GM18526 (cell line): Measurements from ENCODE around the gene SLC15A2.

ENCODE experiments used
- POLR2A ChIP-seq: IDR thresholded peaks from 3 replicates; pipeline ENCODE4 v1.6.1; 2011; ENCODE audit not compliant: insufficient read length; ENCODE audit errors: extremely low read depth

SLC15A2 gene, protein sequence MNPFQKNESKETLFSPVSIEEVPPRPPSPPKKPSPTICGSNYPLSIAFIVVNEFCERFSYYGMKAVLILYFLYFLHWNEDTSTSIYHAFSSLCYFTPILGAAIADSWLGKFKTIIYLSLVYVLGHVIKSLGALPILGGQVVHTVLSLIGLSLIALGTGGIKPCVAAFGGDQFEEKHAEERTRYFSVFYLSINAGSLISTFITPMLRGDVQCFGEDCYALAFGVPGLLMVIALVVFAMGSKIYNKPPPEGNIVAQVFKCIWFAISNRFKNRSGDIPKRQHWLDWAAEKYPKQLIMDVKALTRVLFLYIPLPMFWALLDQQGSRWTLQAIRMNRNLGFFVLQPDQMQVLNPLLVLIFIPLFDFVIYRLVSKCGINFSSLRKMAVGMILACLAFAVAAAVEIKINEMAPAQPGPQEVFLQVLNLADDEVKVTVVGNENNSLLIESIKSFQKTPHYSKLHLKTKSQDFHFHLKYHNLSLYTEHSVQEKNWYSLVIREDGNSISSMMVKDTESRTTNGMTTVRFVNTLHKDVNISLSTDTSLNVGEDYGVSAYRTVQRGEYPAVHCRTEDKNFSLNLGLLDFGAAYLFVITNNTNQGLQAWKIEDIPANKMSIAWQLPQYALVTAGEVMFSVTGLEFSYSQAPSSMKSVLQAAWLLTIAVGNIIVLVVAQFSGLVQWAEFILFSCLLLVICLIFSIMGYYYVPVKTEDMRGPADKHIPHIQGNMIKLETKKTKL

DNA sequence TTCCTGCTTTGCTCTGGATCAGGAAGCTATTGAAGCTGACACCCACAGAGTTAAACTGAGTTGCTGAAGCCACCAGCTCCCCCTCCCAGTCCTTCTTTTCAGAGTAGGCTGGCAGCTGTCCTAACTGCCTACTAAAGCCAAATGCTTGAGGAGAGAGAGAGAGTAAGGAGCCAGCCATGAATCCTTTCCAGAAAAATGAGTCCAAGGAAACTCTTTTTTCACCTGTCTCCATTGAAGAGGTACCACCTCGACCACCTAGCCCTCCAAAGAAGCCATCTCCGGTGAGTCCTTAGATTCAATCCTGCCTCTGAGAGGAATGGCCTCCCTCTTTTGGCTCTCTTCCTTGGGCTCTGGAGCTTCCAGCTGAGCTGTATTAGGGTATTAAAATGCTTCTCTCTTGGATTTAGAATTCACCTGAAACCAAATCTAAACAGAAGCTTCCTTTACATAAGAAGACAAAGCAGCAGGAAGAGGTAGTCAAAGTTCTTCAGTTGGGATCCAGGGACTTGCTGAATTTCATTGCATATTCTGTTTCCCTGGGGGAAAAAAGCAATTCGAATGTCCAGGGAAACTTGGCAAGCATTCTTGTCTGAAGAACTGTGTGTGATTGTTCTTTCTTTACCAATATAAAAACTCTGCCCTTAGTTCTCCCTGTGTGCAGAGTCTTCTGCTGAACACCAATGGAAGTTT, at the start of gene SLC15A2:
Gene SLC15A2, plus strand, starts transcription at position 101 of the 690 bp plus-strand sequence. Its CDS starts 76 bp downstream, at position 177.
- TF ChIP-seq POLR2A = no peak

- TF ChIP-seq POLR2A = no peak
These were observed 49.3 kb upstream of the SLC15A2 start for GRCh38 chr3:121844892-121845291.

DNA sequence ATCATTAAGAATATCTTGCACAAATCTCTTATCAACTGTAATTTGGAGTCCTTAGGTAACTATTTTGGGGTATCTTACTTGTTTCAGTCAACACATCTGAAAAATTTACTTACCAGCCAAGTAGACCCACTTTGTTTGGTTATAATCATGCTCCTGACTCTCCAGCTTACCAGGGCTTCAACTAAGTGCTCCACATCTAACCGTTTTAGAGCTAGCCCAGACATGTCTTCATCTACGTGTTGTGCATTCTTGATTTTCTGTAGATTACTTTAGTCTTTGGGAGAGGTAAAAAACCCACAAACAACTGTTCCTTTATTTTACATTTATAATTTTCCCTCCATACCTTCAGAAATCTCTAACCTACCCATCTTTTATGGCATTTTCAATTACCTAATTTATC, 41.9 kb upstream of the SLC15A2 start:
- no peak for TF ChIP-seq POLR2A

GRCh38 chr3:121855555-121855954, 38.6 kb upstream of the SLC15A2 start:
- TF ChIP-seq POLR2A = no peak

GRCh38 chr3:121863801-121864200, 30.4 kb upstream of the SLC15A2 start:
- TF ChIP-seq POLR2A = no peak

DNA sequence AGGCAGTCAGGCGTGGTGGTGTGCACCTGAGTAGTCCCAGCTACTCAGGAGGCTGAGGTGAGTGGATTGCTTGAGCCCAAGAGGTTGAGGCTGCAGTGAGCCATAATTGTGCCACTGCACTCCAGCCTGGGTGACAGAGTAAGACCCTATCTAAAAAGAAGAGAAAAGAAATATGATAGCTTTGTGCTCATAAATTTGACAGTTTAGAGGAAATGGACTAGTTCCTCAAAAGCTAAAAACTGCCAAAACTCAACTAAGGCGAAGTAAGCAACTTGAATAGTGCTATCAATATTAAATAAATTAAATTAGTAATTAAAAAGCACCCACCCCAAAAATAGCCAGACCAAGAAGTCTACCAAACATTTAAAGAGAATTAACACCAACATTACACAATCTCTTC, 24.5 kb upstream of the SLC15A2 start:
- TF ChIP-seq POLR2A = no peak

DNA sequence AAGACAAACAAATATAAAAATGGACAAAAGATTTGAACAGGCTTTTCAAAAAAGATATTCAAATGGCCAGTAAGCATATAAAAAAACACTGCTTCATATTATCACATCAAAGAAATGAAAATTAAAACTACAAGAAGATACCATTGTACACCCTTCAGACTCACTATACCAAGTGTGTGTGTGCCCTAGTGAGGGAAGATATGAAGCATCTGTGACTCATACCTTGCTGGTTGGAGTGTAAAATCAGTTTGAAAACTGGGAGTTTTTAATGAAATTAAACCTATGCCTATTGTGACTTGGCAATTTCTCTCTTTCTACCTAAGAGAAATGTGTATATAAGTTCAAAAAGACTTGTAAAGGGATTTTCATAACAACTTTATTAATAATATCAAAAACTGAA, 23.5 kb upstream of the SLC15A2 start:
- TF ChIP-seq POLR2A = no peak

- TF ChIP-seq POLR2A = no peak
These were observed 22.8 kb upstream of the SLC15A2 start for GRCh38 chr3:121871430-121871829.

GRCh38 chr3:121878411-121878810, 15.8 kb upstream of the SLC15A2 start:
- TF ChIP-seq POLR2A = no peak

DNA sequence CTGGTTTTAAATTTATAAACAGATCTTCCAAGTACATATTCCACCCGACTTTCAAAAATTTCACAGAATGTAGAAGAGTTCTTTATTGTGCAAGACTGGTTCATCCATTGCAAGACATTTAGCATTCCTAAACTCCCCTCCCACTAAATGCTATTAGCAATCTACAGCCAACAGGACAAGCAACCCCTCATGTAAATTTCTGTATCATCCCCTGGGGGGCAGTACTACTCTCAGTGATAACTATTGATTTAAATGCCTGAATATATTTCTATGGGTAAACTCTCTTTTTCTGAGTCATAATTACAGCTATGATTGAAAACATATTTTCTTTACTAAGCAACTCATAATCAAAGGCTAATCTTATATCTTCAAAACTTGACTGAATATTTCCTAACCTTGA, 10.7 kb upstream of the SLC15A2 start:
- no peak for TF ChIP-seq POLR2A

GRCh38 chr3:121885386-121885785, 8.8 kb upstream of the SLC15A2 start:
- no peak for TF ChIP-seq POLR2A

- TF ChIP-seq POLR2A = no peak
These were observed 920 bp downstream of the SLC15A2 start for GRCh38 chr3:121895121-121895520.

DNA sequence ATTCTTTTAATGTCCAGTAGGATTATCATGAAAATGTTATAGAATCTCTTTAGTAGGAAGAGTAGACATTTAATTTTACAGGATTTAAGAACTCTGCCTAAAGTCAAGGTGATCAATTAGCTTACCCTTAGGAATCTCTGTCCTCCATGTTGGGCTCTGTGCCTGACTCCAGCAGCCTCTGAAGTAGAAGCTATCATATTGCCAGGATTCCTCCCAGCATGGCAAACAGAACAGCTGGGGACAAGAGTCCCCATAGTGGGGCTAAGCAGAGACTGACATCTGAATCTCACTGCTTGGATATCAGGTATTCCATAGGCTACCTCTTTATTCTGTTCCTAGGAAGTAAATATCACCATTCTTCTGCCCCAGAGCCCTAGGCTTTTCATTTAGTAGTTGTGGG, 1.5 kb downstream of the SLC15A2 start:
- no peak for TF ChIP-seq POLR2A

- no peak for TF ChIP-seq POLR2A
These were observed 2.6 kb downstream of the SLC15A2 start for GRCh38 chr3:121896823-121897222.

GRCh38 chr3:121897296-121897695, 3.1 kb downstream of the SLC15A2 start:
- no peak for TF ChIP-seq POLR2A
